Fibroblast of the aortic adventitia (primary cell): ENCODE results near the gene TRIM6. TPM values are rescaled to one million over a fixed set of nuclear protein-coding genes. Genes with fewer than 3 reads are reported as not detected.

Experiments
- DNase-seq: peaks from one replicate; pipeline ENCODE4 v3.0.0-alpha.2; 2010; ENCODE audit warnings: low read depth
- H3K4me3 ChIP-seq: 2 replicates; pipeline ENCODE4 v1.5.1; 2011; ENCODE audit warnings: low read depth, mild to moderate bottlenecking, control low read depth, low read length, moderate library complexity
- total RNA-seq: library from RNA; depleted of rRNA; stranded (reverse); fragments of >200 nt; gene quantifications from 2 replicates; pipeline ENCODE4 v1.2.3, GENCODE V29; 2012; ENCODE audit warnings: low replicate concordance
- TF ChIP-seq, protein P1 (sequence below): IDR thresholded peaks from 2 replicates; pipeline ENCODE4 v1.5.1; 2011; ENCODE audit warnings: mild to moderate bottlenecking, low read length, control low read depth, inconsistent platforms; ENCODE audit not compliant: insufficient read depth

The TRIM6 gene
- total RNA-seq, 1 donor = 4.7 TPM

GRCh38 chr11:5620651-5621521, 24.4 kb downstream of the TRIM6 start:
- TF ChIP-seq, protein P1, sequence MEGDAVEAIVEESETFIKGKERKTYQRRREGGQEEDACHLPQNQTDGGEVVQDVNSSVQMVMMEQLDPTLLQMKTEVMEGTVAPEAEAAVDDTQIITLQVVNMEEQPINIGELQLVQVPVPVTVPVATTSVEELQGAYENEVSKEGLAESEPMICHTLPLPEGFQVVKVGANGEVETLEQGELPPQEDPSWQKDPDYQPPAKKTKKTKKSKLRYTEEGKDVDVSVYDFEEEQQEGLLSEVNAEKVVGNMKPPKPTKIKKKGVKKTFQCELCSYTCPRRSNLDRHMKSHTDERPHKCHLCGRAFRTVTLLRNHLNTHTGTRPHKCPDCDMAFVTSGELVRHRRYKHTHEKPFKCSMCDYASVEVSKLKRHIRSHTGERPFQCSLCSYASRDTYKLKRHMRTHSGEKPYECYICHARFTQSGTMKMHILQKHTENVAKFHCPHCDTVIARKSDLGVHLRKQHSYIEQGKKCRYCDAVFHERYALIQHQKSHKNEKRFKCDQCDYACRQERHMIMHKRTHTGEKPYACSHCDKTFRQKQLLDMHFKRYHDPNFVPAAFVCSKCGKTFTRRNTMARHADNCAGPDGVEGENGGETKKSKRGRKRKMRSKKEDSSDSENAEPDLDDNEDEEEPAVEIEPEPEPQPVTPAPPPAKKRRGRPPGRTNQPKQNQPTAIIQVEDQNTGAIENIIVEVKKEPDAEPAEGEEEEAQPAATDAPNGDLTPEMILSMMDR = no peak
- peak; percentile 92 for DNase-seq
- peak overlapping the region; percentile 39 for H3K4me3 ChIP-seq

- DNase-seq = no peak
- no peak overlapping the region for H3K4me3 ChIP-seq
- TF ChIP-seq, protein P1 = no peak
Measured at GRCh38 chr11:5621580-5621979, 25.1 kb downstream of the TRIM6 start.

DNA sequence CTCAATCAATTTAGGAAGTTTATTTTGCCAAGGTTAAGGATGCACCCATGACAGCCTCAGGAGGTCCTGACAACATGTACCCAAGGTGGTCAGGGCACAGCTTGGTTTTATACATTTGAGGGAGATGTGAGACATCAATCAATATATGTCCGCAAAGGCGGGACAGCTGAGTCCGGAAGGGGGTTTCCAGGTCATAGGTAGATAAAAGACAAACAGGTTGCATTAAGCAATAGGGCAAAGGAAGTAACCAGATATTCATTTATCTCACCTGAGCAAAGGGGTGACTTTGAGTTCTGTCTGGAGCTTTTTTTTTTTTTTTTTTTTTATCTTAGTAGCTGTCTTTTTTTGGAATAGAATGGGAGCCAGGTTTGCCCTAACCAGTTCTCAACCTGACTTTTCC, 26.4 kb downstream of the TRIM6 start:
- no peak for DNase-seq
- TF ChIP-seq, protein P1 = no peak
- H3K4me3 ChIP-seq = no peak overlapping the region

DNA sequence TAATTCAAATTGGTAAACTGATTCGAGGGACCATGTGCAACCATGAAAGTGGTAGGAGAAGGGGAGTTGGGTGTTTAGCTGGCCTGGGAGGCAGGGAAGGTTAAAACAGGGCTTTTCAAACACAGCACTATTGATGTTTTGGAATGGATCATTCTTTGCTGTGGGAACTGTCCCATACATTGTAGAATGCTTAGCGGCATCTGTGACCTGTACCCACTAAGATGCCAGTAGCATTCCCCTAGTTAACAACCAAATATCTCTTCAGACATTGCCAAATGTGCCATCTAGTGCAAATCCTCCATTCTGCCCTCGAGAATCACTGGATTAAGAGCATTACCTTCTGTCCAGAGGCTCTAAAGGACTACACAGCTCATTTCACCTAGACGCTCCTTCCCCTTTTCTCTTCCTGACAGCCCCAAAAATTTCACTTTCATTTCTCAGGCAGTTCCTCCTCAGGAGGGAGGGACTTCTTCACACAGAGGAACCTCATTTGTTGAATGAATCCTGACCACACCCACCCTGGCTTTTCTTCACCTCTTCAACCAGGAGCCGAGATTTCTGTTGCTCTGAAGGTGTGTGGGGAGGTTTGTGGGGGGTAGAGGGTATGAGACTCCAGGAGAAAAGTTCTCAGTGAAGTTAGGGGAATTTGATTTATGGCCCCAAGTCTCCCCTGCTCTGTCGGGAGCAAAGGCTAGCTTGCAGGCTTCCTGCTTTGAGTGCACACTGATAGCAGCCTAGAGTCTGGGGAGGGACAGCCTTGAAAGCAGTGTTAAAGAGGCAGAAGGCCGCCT, 28.2 kb downstream of the TRIM6 start, which contains the start of gene TRIM34:
TSS of gene TRIM34 (plus strand) at position 513 of the 791 bp plus-strand sequence. CDS start 7,331 bp downstream, outside the sequence.
- TF ChIP-seq, protein P1 = no peak
- H3K4me3 ChIP-seq = peak within 1 kb of the TSS; percentile 81
- DNase-seq = peak; percentile 74

GRCh38 chr11:5625281-5625680, 28.8 kb downstream of the TRIM6 start:
- H3K4me3 ChIP-seq = peak overlapping the region; percentile 81
- TF ChIP-seq, protein P1 = no peak
- DNase-seq = no peak

DNA sequence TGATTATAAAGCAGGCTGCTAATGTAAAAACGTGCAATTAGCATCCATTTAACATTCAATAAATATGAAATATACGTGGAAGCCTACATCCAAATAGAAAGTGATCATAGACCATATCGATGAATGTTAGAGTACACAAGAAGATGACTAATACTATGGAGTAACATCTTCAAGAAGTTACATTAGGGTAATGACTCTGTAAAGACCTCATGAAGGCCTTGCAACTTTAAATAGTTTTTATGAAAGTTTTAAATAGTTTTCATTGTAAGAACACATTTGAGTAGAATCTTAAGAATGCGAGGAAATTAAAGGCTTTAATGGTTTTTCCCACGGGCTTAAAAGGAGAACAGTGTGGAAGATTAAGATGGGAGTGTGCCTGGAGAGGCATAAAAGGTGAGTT, 29.8 kb downstream of the TRIM6 start:
- TF ChIP-seq, protein P1 = no peak
- DNase-seq = peak; percentile 34
- H3K4me3 ChIP-seq = no peak overlapping the region
